Activated CD4-positive, alpha-beta T cell treated with anti-CD3 and anti-CD28 coated beads for 1 hour (primary cell): Measurements from ENCODE around the gene NTSR2.
"Not testable (repeated sequence)": the region's sequence is repeated elsewhere in the genome, so short reads cannot be mapped to it uniquely, and the experiment has no call there.

Experiments
- DNase-seq: peaks from one replicate; pipeline ENCODE4 v3.0.0-alpha.2; 2020

NTSR2 gene

DNA sequence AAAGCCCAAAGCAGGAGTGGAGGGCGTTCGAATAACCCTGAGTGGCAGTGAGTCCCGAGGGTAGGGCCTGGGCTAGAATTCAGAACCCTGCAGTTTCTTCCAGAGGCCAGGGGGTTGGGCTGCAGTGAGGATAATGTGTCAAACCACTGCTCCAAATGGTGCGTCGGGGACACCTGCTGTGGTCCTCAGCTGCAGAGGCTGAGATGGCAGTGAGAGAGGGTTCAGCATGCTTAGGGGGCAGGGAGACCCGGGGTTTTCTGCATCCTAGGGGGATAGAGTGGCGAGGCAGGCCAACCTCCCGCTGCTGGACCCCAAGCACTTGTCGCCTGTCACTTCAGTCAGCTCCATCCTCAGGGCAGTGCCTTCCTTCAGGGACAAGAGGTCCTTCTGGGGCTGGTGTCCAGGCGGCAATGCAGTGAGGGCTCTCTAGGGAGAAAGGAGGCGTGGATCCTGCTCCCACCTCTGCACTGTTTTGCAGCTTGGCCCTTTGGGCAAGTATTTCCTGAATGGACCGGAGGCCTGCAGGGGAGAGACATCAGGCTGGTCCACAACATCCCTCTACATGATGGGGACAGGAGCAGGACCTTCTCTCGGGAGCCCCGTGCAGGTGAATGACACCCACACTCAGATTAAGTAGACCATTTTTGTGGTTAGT, 8.4 kb upstream of the NTSR2 start:
- DNase-seq, result no peak

DNA sequence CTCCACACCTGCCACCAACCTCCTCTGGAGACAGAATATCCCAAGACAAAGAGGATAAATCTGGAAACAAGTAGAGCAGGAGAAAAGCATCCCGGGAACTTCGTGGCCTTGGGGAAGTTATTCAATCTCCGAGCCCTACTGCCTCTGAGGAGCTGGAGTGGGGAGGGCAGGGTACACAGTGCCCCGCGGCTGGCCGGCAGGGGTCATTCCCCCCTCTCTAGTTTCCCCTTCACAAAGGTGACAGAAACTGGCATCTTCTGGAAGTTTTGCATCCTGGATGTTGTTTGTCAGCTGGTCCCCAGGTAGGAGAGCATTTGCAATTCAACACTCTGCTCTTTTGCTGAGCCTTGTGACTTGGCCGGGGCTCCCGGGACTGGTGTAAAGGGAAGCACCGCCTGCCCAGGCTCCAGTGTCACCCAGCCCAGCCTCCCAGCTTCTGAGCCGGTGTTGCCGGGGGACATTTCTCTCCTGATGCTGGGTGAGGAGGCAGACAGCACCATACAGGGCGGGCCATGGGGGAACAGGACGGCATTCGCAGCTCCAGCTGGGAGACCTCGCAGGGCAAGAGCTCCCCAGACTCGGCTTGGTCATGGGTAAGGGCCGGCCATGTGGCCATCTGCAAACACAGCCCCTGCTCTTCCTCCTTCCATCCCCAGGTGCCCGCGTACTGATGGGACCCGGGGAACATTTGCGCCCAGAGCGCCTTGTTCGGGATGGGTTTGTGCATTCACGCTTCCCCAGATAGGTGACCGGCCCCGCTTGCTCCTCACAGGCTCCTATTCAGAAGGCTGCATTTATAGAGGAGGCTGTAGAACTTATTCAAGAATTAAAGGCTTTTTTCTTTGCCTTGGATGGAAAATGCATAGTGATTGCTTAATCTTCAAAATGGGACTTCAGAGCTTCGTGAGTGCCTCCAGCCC, 7.4 kb upstream of the NTSR2 start:
- no peak for DNase-seq

DNA sequence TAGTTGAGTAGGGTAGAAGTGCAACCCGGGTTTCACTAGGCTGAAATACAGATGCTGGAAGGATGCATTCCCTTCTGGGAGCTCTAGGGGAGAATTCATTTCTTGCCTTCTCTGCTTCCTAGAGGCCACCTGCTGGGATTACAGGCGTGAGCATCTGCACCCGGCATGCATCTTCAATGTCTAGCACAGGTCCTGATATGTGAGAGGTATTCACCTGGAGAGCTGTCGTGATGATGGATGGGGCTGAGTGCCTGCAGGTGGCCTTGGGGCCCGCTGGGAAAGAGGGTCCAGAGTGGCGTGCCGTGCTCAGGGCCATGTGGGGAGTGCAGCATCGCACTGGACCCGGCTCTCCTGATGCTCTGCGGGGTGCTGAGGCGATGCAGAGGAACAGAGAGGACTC, 6.6 kb upstream of the NTSR2 start:
- no peak for DNase-seq

DNA sequence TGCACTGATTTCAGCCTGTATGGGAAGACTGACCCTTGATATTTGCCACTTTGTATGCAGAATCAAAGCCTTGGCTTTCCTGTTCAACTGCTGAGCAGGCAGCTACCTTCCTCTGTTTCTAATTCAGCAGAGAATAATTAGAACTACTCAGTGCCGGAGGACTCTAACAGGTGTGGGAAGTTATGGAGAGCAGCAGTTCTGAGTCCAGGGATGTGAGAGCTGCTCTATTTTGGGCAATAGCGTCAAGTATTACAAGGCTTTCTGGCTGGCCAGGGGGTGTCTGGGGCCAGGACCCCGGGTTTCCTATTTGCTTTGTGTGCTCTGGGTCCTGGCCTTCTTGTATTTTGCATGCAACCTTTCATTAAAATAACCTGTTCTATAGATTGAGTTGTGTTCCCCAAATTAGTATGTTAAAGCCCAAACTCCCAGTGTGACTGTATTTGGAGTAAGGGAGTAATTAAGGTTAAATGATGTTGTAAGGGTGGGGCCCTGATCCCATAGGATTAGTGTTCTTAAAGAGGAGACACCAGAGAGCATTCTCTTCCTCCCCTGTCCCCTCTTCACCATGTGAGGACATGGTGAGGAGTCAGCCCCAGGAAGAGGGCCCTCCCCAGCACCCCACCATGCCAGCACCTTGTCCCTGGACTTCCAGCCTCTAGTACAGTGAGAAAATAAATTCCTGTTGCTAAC, 5.6 kb upstream of the NTSR2 start:
- no peak for DNase-seq

DNA sequence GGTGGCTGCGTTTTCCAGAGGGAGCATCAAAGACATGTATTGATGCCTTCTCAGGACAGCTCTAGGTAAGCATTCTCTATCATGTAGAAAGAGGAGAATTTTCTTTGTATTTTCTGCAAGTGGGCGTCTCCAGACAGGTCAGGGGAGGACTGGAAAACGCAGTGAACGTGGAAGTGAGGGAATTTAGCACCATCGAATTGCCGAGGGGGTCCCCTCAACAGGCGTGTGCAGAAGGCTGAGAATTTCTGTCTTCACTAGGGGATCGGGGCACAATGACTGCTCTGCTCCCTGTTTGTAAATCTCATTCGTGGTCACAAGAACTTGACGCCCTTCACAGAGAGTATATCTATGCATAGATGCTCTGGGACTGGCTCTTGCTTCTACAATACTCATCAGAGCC, 5.0 kb upstream of the NTSR2 start:
- no peak for DNase-seq

DNA sequence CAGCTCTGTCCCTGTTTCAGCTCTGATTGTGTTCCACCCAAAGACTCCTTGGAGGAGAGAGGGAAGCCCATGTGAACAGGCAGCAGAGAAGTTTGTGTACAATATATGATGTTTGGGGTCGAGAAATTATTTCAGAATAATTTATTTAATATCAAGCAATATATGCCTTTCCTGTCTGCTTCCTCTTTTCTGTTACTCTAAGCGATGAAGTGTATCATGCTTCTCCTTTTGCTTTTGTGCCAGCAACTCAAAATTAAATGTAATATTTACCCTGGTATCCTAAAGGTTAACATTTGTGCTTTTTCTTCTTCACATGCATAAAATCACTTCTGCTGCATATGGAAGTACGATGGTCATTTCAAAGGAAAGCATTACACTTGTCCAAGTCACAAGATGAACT, 2.4 kb upstream of the NTSR2 start:
- DNase-seq, result no peak

DNA sequence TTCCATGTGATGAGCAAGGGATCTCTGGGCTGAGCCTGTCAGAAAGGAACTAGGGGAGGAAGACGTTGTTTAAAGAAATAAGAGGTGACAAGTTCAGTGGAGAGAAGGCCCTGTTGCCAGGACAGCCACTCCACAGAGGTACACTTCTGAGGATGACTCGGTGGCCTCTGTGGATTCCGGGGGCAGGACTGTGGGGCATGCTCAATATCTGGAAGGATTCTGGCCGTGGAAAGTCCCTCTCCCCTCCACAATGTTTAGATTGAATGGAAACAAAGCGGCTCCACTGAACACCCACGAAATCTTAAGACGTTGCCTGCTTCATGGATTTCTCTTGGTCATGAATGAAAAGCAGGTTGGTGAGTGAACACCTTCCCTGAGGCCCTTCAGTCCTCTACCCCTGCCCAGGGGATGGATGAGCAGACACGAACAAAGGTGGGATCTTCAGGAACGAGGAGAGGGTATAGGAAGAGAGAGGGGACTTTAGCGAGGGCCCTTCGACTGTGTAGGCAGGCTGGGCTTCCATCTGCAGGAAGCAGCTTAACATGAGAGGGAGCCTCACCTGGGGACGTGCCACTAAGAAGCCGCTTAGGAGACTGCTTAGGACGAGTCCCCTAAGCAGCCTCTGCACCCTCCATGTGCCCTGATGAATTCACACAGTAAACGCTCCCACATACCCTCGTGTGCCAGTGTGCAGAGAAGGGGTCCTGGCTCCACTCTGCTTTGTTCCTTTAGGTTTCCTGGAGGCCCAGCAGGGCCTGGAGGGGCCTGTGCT, 1.9 kb downstream of the NTSR2 start:
- DNase-seq, result no peak

DNA sequence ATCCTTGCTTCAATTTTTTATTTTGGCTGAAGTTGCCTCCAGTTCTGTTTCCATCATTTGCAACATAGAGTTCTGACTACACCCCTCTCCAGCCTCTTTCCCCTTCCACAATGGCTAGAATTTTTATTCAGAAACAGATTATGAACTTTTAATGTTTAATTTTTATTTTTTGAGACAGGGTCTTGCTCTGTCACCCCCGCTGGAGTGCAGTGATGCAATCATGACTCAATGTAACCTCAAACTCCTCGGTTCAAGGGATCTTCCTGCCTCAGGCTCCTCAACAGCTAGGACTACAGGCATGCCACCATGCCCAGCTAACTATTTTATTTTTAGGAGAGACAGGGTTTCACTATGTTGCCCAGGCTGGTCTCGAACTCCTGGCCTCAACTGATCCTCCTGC, 2.8 kb downstream of the NTSR2 start:
- no peak for DNase-seq

DNA sequence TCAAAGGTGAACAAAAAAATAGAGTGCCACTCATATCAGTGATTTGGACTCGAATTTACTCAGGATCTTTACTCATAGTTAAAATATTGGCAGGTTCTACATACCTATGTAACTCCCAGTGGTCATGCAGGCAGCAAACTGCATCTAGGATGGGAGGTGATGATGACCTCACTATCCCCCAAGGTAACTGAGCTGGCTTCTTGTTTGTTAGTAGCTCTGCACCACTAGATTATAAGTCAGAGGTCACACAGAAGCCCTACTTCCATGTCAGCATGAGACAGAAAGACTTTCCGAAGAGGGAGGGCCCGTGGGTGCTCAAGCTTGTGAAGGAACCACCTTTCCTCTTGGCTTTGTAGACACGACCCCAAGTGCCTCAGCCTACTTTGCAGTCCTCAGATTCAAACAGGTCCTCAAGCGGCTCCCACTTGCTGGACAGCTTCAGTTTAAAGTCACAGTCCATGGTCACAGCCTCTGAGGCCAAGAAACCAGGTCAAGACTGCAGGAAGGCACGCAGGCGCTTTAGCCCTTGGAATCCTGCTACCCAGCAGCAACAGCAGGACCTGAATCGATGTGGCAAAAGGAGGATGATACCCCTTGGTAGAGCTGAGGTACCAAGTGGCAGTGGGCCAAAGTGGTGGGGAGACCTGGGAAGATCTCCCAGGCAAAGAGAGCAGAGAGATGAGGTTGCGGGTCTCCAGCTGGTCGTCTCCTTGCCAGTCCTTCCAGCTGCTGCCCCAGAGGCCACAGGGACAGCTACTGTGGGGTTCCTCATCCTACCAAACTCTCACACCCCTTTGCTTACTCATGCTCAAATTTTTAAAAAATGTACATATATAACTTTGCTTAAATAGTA, 4.3 kb downstream of the NTSR2 start:
- DNase-seq, result no peak

DNA sequence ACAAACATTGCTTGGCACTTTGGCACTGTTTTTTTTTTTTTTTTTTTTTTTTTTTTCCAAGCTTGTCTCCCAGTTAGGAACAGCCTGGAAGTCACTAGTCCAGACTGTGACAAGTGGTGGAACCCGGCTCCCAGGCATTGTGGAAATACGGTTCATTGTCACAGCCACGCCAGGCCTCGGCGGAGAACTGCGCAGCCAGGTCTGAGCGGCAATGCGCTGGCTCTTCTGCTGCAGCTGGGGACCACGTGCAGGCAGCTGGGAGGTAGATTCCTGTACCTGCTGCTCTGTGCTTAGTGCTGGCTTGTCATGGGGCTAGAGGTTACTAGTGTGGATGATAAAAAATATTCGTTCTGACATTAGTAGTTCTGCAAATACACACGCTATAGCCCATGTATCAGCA, 5.0 kb downstream of the NTSR2 start:
- no peak for DNase-seq

DNA sequence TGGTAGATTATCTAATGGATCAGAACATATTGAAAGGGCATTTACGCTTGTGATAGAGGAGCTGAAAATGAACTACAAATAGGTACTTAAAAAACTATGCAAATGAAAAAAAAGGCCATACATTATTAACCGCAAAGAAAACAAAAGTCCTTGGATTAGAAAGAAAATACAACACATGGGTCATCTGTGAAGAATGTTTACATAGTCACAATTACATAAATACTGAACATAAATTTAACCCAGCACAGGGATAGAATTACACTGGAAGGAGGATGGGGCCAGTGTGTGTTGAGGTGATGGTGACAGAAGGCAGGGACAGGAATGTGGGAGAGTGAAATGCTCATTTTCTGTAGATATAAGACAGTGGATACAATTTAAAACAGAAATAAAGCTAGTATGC, 6.6 kb downstream of the NTSR2 start:
- no peak for DNase-seq

DNA sequence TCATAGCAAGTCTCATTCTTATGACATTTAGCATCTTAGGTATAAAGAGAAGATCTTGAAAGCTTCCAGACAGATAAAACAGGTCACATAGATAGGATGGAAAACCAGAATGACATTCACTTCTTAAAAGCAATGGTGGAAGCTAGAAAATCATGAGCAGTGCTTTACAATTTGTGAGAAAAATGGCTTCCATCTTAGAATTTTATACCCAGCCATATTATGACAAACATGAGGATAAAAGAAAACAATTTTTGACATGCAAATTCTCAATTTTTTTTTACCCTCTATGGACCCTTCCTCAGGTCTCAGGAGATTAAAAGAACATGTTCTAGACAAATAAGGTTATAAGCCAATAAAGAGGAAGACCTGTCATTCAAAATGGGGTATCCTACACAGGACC, 7.1 kb downstream of the NTSR2 start:
- no peak for DNase-seq

DNA sequence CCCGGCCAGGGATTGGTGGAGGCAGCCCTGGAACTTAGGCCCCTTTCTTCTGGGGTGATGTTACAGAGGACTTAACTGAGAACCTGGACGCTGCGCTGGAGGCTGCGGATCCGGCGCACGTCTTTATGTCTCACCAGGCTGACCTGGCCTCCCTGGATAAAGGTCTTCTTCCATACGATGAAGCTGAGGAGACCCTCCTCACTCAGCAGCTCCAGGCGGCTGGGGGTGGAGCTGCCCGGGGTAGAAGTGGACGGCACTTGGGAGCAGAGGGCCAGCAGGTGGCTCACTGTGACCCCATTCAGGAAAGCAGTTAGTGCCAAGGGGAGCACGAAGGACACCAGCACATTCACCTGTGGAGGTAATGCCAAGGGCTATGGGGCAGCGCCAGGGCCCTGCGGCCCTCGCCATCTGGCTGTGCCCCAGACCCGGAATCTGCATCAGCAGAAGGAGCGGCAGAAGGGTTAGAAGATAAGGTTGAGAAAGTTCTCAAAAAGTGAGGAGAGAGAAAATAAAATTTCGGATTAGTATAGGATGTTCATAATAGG, 8.0 kb downstream of the NTSR2 start:
- no peak for DNase-seq

DNA sequence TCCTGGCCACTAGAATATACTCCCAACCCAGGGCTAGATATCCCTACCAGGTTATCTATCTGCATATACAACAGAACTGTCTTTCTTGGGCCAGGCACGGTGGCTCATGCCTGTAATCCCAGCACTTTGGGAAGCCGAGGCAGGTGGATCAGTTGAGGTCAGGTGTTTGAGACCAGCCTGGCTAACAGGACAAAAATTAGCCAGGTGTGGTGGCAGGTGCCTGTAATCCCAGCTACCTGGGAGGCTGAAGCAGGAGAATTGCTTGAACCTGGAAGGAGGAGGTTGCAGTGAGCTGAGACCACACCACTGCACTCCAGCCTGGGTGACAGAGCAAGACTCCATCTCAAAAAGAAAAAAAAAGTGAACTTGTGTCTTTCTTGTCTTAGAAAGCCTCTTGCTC, 9.6 kb downstream of the NTSR2 start:
- not testable (repeated sequence) for DNase-seq

DNA sequence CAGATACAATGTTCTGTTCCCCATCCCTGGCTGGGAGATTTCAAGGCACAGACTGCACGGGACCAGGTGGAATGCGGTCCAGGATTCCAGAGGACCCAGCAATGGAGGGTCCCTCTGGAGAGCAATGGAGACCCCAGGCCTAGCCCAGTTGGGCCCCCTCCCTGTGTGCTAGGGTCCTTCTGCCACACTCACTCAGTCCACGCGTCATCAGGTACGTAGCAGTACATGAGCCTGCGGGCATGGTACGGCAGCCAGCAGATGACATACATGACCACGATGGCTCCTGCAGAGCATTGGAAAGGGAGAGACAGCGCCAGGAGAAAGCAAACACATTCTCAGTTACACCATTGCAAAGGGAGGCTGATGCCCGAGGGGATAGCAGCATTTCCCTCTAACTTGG, 10.1 kb downstream of the NTSR2 start:
- no peak for DNase-seq

DNA sequence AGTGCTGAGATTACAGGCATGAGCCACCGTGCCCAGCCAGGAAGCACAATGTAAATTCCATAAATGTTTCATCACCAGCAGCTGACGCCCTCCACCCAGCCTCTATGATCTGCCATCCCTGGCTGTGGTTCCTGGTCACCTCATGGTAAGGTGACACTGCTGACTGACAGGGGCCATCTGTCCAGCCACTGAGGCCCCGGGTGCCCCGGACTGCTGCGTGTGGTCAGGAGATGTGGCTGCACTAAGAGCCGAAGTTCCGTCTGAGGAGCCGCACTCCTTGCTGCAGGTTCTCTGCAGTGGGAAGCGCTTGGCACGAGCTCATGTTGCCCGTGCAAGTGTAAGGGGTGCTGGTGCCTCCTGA, 10.9 kb downstream of the NTSR2 start:
- no peak for DNase-seq

DNA sequence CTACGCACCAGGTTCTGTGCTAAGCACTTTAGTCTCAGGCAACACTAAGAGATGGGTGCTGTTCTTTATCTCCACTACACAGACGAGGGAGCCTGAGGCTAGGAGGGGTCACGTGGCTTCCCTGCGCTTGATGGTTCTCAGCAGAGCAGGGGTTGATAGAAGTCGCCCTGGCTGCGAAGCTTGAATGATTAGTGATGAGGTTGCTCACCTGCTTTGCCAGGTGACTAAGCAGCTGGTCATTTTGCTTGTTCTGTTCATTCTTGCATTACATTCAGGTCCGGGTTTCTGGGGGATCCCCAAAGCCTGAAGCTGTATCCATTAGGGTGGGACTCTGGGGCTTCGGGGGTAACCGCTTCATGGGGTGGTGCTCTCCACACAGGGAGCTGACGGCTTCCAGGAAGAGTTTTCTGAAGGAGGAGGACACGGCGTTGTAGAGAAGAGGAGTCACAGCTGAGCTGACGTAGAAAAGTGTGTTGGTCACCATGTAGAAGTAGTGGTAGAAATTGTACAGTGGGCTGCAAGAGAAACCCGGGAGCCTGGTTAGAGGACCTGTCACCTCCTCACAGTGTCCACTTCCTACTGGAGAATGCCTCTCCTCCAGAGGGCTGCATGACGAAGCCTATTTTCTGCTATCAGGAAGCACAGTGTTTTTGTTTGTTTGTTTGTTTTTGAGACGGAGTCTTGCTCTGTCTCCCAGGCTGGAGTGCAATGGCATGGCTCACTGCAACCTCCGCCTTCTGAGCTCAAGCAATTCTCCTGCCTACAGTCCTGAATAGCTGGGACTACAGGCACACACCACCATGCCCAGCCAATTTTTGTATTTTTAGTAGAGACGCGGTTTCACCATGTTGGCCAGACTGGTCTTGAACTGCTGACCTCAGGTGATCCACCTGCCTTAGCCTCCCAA, 11.5 kb downstream of the NTSR2 start:
- DNase-seq, result no peak

DNA sequence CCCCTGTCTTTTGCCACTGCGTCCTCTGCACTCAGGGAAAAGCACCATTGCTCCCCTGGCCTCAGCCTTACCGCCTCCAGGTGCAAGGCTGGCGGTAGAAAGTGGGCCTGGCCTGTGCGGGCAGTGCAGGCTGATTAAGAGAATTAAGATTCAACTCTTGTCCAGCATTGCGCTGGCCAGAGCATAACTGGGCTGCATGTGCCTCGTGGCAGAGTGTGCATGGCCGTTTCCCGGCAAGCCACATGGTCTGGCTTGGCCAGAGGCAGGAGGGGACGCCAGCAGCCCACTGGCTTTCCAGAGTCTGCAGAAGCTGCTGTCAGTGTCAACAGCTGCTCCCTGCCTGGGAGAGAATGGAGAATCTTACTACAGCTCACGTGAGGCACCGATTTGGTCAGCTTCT, 12.3 kb downstream of the NTSR2 start:
- DNase-seq, result no peak

DNA sequence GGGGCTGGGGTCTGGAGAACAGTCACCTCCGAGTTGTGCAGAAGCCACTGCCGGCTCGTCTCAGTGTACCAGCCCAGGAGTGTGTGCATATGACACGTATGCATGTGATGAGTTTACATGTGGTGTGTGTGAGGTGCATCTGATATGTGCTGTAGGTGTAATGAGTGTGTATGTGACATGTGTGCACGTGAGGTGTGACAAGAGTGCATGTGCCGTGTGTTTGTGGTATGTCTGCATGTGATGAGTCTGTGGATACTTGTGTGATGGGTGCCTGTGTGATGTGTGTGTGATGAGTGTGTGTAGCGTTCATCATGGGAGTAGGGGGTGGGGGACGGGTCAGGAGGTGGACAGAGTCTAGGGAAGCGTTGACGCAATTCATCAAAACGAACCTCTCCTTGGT, 12.8 kb downstream of the NTSR2 start:
- no peak for DNase-seq

DNA sequence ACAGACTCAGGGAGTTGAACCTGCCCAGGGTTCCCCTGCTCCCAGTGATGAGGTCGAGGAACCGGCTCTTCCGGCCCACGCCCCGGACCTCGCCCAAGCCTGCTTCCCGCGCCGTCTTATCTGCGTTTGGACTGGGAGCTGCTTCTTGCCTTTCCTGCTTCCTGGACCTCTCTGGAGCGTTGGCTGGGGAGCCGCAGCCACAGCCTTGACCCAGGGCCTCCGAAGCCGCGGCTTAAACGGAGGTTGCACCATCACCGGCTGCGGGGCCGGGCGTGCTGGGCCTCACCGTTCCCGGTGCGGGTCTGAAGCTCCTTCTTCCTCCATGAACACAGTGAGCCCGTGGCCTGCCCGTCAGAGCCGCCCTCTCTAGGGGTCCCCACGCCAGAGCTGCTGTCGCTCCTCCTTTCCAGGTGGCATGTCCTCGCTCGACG, 13.3 kb downstream of the NTSR2 start:
- DNase-seq, result no peak

DNA sequence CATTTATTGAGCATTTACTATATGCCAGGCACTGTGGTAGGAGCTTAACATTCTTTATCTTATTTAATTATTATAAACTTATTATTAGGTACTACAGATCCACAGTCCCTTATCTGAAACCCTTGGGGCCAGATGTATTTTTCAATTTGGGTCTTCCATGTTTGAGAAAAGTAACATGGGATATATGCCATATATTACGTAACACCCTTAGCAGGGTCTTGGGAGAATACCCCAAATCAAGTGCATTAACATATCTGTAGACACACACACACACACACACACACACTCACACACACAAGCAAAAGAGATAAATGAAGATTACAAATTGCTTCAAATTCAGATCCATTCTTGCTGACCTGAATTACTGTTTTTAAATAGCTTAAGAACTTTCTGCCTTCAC, 13.7 kb downstream of the NTSR2 start:
- no peak for DNase-seq
